IMR-90 (cell line): ENCODE measurements around the gene MOB1B. TPM values are rescaled to one million over a fixed set of nuclear protein-coding genes. Genes with fewer than 3 reads are reported as not detected.

Experiments used
- ATAC-seq: fragments of 200-7000 bp; cut with Tn5 transposase; 2 replicates; pipeline ENCODE4 v1.9.1; 2020; ENCODE audit warnings: low read depth, mild to moderate bottlenecking, moderate library complexity
- BruUV-seq: library from RNA; stranded (reverse); fragments of 400-500 nt; replicated peaks from 2 replicates; lab custom pipeline; 2021; lab: Mats Ljungman, UMichigan
- CTCF ChIA-PET: fragments of 300-600 bp; formaldehyde crosslinking; extraction: SDS; loops from one replicate; lab custom pipeline; 2021; ENCODE audit warnings: antibody characterized with exemption; lab: Yijun Ruan, JAX
- POLR2A ChIA-PET: fragments of 300-600 bp; sonication (Branson Sonifier 250); formaldehyde crosslinking; loops from one replicate; lab custom pipeline; 2022; ENCODE audit warnings: antibody characterized with exemption; ENCODE audit not compliant: unreplicated experiment; lab: Charles Lee
- DNase-seq: peaks from one replicate; pipeline ENCODE4 v3.0.0; 2013
- H2AFZ ChIP-seq: replicated peaks from 2 replicates; pipeline ENCODE3; 2013; ENCODE audit warnings: low read length, mild to moderate bottlenecking; ENCODE audit not compliant: poor library complexity
- H2AK5ac ChIP-seq: 2 replicates; pipeline ENCODE4 v1.6.1; 2013; ENCODE audit warnings: low read depth, low read length, inconsistent platforms
- H2AK9ac ChIP-seq: replicated peaks from 2 replicates; pipeline ENCODE3; 2013; ENCODE audit warnings: mild to moderate bottlenecking, low read depth, low read length, moderate library complexity; ENCODE audit not compliant: poor library complexity
- H2BK120ac ChIP-seq: 2 replicates; pipeline ENCODE4 v1.6.1; 2013; ENCODE audit warnings: low read depth, low read length, inconsistent platforms
- H2BK15ac ChIP-seq: 3 replicates; pipeline ENCODE4 v1.6.1; 2013; ENCODE audit warnings: low read depth, low read length, inconsistent platforms
- H2BK20ac ChIP-seq: 2 replicates; pipeline ENCODE4 v1.6.1; 2013; ENCODE audit warnings: low read depth, mild to moderate bottlenecking, inconsistent platforms, low read length, moderate library complexity
- H2BK5ac ChIP-seq: 2 replicates; pipeline ENCODE4 v1.6.1; 2013; ENCODE audit warnings: mild to moderate bottlenecking, low read depth, low read length, inconsistent platforms; ENCODE audit not compliant: poor library complexity, severe bottlenecking
- H3K14ac ChIP-seq: replicated peaks from 2 replicates; pipeline ENCODE4 v1.6.1; 2013; ENCODE audit warnings: low read depth, low read length, inconsistent platforms
- H3K18ac ChIP-seq: 2 replicates; pipeline ENCODE4 v1.6.1; 2013; ENCODE audit warnings: low read depth, low read length, control low read depth
- H3K23ac ChIP-seq: 2 replicates; pipeline ENCODE4 v1.6.1; 2013; ENCODE audit warnings: low read depth, low read length, inconsistent platforms
- H3K27ac ChIP-seq: 2 replicates; pipeline ENCODE4 v1.5.1; 2013; ENCODE audit warnings: mild to moderate bottlenecking, control low read depth, low read length; ENCODE audit not compliant: insufficient read depth
- H3K27me3 ChIP-seq: 2 replicates; pipeline ENCODE4 v1.6.1; 2013; ENCODE audit warnings: low read length; ENCODE audit not compliant: control insufficient read depth, insufficient read depth
- H3K36me3 ChIP-seq: 2 replicates; pipeline ENCODE4 v1.6.1; 2013; ENCODE audit warnings: low read length, mixed read lengths; ENCODE audit not compliant: control insufficient read depth, insufficient read depth
- H3K4ac ChIP-seq: 2 replicates; pipeline ENCODE4 v1.6.1; 2013; ENCODE audit warnings: low read depth, low read length, inconsistent platforms
- H3K4me1 ChIP-seq: 2 replicates; pipeline ENCODE4 v1.6.1; 2013; ENCODE audit warnings: low read length, mixed read lengths; ENCODE audit not compliant: control insufficient read depth, insufficient read depth
- H3K4me2 ChIP-seq: 2 replicates; pipeline ENCODE4 v1.6.1; 2013; ENCODE audit warnings: low read depth, mild to moderate bottlenecking, control low read depth, low read length, moderate library complexity
- H3K4me3 ChIP-seq: 2 replicates; pipeline ENCODE4 v1.5.1; 2013; ENCODE audit warnings: low read depth, mild to moderate bottlenecking, control low read depth, low read length, moderate library complexity; ENCODE audit not compliant: insufficient read depth
- H3K56ac ChIP-seq: 2 replicates; pipeline ENCODE4 v1.6.1; 2013; ENCODE audit warnings: low read length, inconsistent platforms; ENCODE audit not compliant: insufficient read depth; ENCODE audit errors: extremely low read depth
- H3K79me1 ChIP-seq, 2 experiments: 2 replicates each; pipeline ENCODE4 v1.6.1; 2013; ENCODE audit warnings: low read length in 2 of 2, inconsistent platforms in 1 of 2, low read depth in 1 of 2
- H3K9ac ChIP-seq: 2 replicates; pipeline ENCODE4 v1.6.1; 2013; ENCODE audit warnings: low read depth, low read length, control low read depth
- H3K9me1 ChIP-seq: 2 replicates; pipeline ENCODE4 v1.6.1; 2013; ENCODE audit warnings: low read length, inconsistent platforms; ENCODE audit not compliant: insufficient read depth
- H3K9me3 ChIP-seq: 2 replicates; pipeline ENCODE4 v1.6.1; 2013; ENCODE audit warnings: low read length; ENCODE audit not compliant: control insufficient read depth, insufficient read depth
- H4K20me1 ChIP-seq: 2 replicates; pipeline ENCODE4 v1.6.1; 2013; ENCODE audit warnings: low read length, inconsistent platforms; ENCODE audit not compliant: insufficient read depth
- H4K5ac ChIP-seq: 2 replicates; pipeline ENCODE4 v1.6.1; 2013; ENCODE audit warnings: mild to moderate bottlenecking, low read depth, low read length, control low read depth
- H4K8ac ChIP-seq, 2 experiments: 2 replicates each; pipeline ENCODE4 v1.6.1; 2013; ENCODE audit warnings: low read depth in 2 of 2, low read length in 2 of 2, control low read depth in 1 of 2, inconsistent platforms in 1 of 2
- H4K91ac ChIP-seq: 2 replicates; pipeline ENCODE4 v1.6.1; 2013; ENCODE audit warnings: low read depth, low read length, inconsistent platforms; ENCODE audit not compliant: insufficient read depth
- BHLHE40 ChIP-seq: fragments of 150-350 bp; IDR thresholded peaks from 2 replicates; pipeline ENCODE4 v1.6.1; 2016; ENCODE audit warnings: mild to moderate bottlenecking, low read depth, low read length
- CEBPB ChIP-seq: IDR thresholded peaks from 2 replicates; pipeline ENCODE4 v1.6.1; 2012; ENCODE audit warnings: low read depth, low read length, improper control_type of control experiment
- CHD1 ChIP-seq: IDR thresholded peaks from 2 replicates; pipeline ENCODE4 v1.6.1; 2012; ENCODE audit warnings: low read depth, low read length, improper control_type of control experiment
- CTCF ChIP-seq: conservative IDR thresholded peaks from 2 replicates; pipeline ENCODE4 v1.5.1; 2012; ENCODE audit warnings: mild to moderate bottlenecking, low read depth, low read length, improper control_type of control experiment
- ELK1 ChIP-seq: fragments of 150-350 bp; IDR thresholded peaks from 2 replicates; pipeline ENCODE4 v1.6.1; 2016; ENCODE audit warnings: low read depth, mild to moderate bottlenecking, low read length, moderate library complexity, borderline replicate concordance
- FOS ChIP-seq: fragments of 150-350 bp; IDR thresholded peaks from 2 replicates; pipeline ENCODE4 v1.6.1; 2016; ENCODE audit warnings: low read depth, low read length
- MAFK ChIP-seq: IDR thresholded peaks from 2 replicates; pipeline ENCODE4 v1.6.1; 2012; ENCODE audit warnings: low read depth, low read length, improper control_type of control experiment
- MXI1 ChIP-seq: IDR thresholded peaks from 2 replicates; pipeline ENCODE4 v1.6.1; 2012; ENCODE audit warnings: low read depth, mild to moderate bottlenecking, low read length, moderate library complexity, borderline replicate concordance
- NFE2L2 ChIP-seq: fragments of 150-350 bp; IDR thresholded peaks from 2 replicates; pipeline ENCODE4 v1.6.1; 2016; ENCODE audit warnings: low read depth, mild to moderate bottlenecking, low read length
- POLR2A ChIP-seq: IDR thresholded peaks from 2 replicates; pipeline ENCODE4 v1.6.1; 2012; ENCODE audit warnings: mild to moderate bottlenecking, low read depth, low read length
- RAD21 ChIP-seq: IDR thresholded peaks from 2 replicates; pipeline ENCODE4 v1.6.1; 2012; ENCODE audit warnings: low read length, improper control_type of control experiment
- RCOR1 ChIP-seq: IDR thresholded peaks from 2 replicates; pipeline ENCODE4 v1.6.1; 2012; ENCODE audit warnings: mild to moderate bottlenecking, low read length, improper control_type of control experiment; ENCODE audit not compliant: insufficient replicate concordance
- RFX5 ChIP-seq: IDR thresholded peaks from 2 replicates; pipeline ENCODE4 v1.8.0; 2012; ENCODE audit warnings: low read depth, mild to moderate bottlenecking, low read length, moderate library complexity
- USF2 ChIP-seq: fragments of 150-350 bp; IDR thresholded peaks from 2 replicates; pipeline ENCODE4 v1.6.1; 2017; ENCODE audit warnings: mild to moderate bottlenecking, antibody characterized with exemption, low read length, low read depth
- WGBS, 2 experiments: methylation state at CpG; one replicate each; pipeline versions ENCODE4 v1.1.5 to v1.1.7; 2013; ENCODE audit warnings: missing lambda C conversion rate in 2 of 2; ENCODE audit not compliant: insufficient read length in 1 of 2; ENCODE audit errors: extremely low coverage in 2 of 2; 5-methylcytosine and 5-hydroxymethylcytosine counted together
- dilution Hi-C: fragments of 300-500 bp; cut with HindIII; formaldehyde crosslinking; loops from one replicate; pipeline ENCODE4 v1.14.3; 2018; ENCODE audit warnings: low sequenced_read_pairs; ENCODE audit not compliant: unreplicated experiment
- in situ Hi-C: fragments of 300-500 bp; cut with MboI; formaldehyde crosslinking; loops from 3 replicates; pipeline ENCODE4 v1.14.3; 2019; ENCODE audit warnings: low sequenced_read_pairs, inconsistent platforms, mixed read lengths
- intact Hi-C: fragments of 100-400 bp; cut with micrococcal nuclease; formaldehyde crosslinking; loops from 2 replicates; pipeline ENCODE4 v1.10.0; 2022
- polyA plus RNA-seq, 3 experiments: library from polyadenylated mRNA; depleted of rRNA; stranded (reverse); fragments of >200 nt; gene quantifications; 2 replicates each; pipeline ENCODE4 v1.2.3, GENCODE V29; 2012; ENCODE audit warnings: low replicate concordance in 1 of 3
- total RNA-seq: library from RNA; depleted of rRNA; stranded (reverse); fragments of >200 nt; gene quantifications from 2 replicates; pipeline ENCODE4 v1.2.3, GENCODE V29; 2012

The MOB1B gene
- total and polyA plus RNA-seq, 2 of the 4 experiments (the other 2 are of a cell fraction): 5.7 to 6.8 TPM

GRCh38 chr4:70945452-70946055 is 43.4 kb downstream of the MOB1B start:
- BruUV-seq: no TSS peak
- Histone ChIP-seq H2AFZ (no peak overlapping the region), H4K8ac (no peak overlapping the region), H3K36me3 (no peaks in the 10 kb centered on the region), H3K79me1 (peaks cover 29 to 53% of the 10 kb centered on the region in 2 experiments), H2BK20ac (no peak overlapping the region), H3K4ac (no peak overlapping the region), H4K91ac (no peak overlapping the region), H3K9me3 (no peaks in the 10 kb centered on the region), H3K9me1 (no peaks in the 10 kb centered on the region; the same call in 1 of the 2 replicates), H3K4me3 (no peak overlapping the region), H3K27me3 (no peaks in the 10 kb centered on the region), H3K56ac (no peak overlapping the region), H2BK120ac (no peak overlapping the region), H3K18ac (no peak overlapping the region), H2AK9ac (no peak overlapping the region), H3K23ac (no peak overlapping the region), H3K4me2 (peak overlapping the region; percentile 23; the same call in 1 of the 2 replicates), H3K4me1 (peaks cover 6% of the 10 kb centered on the region; the same call in 1 of the 2 replicates), H3K14ac (no peak overlapping the region), H3K27ac (no peak overlapping the region), H2AK5ac (no peak overlapping the region), H4K5ac (no peak overlapping the region), H4K20me1 (peaks cover 18% of the 10 kb centered on the region; the same call in 1 of the 2 replicates), H2BK5ac (peak overlapping the region; percentile 12), H3K9ac (no peak overlapping the region), H2BK15ac (no peak overlapping the region)
- TF ChIP-seq RAD21 (no peak), FOS (no peak), USF2 (no peak), RFX5 (no peak), MAFK (0 out of 2 replicates have a peak, but pooled peaks have one; percentile 50), CTCF (no peak), BHLHE40 (no peak), NFE2L2 (peak; percentile 77), MXI1 (no peak), POLR2A (no peak), ELK1 (no peak), CEBPB (no peak), CHD1 (no peak), RCOR1 (no peak)
- ATAC-seq (peak; percentile 85), DNase-seq (peak; percentile 66)
- ChIA-PET CTCF (interaction anchor here (0.6 kb wide), 1 partner anchor 32 kb away, joined by 9 read pairs; no protein-coding TSS in a partner anchor), POLR2A (interaction anchor here (0.6 kb wide), 3 partner anchors 77 to 1380 kb away, joined by 3 to 14 read pairs (median 4); no protein-coding TSS in a partner anchor)
- in situ Hi-C loops: no loop called here
- WGBS, 2 experiments: no CpG with 5 or more reads among the region's 3 CpGs
- intact Hi-C loops: no loop called here
- dilution Hi-C loops: no loop called here
